Naive thymus-derived CD4-positive, alpha-beta T cell (primary cell): ENCODE measurements around the gene DPT. TPM values are rescaled to one million over a fixed set of nuclear protein-coding genes. Genes with fewer than 3 reads are reported as not detected.

Source experiments
- ATAC-seq: fragments of 150-1000 bp; cut with Tn5 transposase; 2 replicates; pipeline ENCODE4 v1.10.0; 2021; ENCODE audit warnings: mild to moderate bottlenecking, moderate library complexity
- CTCF ChIA-PET: fragments of 350-600 bp; sonication (Branson Sonifier 250); formaldehyde crosslinking; loops from one replicate; lab custom pipeline; 2021; ENCODE audit warnings: antibody characterized with exemption; lab: Charles Lee
- POLR2A ChIA-PET: fragments of 350-600 bp; sonication (Branson Sonifier 250); formaldehyde crosslinking; loops from one replicate; lab custom pipeline; 2021; ENCODE audit warnings: antibody characterized with exemption, inconsistent platforms; lab: Charles Lee
- DNase-seq, 9 donors: peaks; one replicate each; pipeline versions ENCODE4 v3.0.0 to v3.0.0-alpha.2; 2020 to 2022; ENCODE audit warnings: mixed read lengths in 1 of 9
- H3K27ac ChIP-seq: one replicate; pipeline ENCODE4 v1.7.0; 2013; ENCODE audit warnings: mild to moderate bottlenecking, low read depth, low read length, moderate library complexity
- H3K27me3 ChIP-seq, 2 donors: one replicate each; pipeline ENCODE4 v1.7.0; 2013; ENCODE audit warnings: low read length in 2 of 2, mild to moderate bottlenecking in 2 of 2, moderate library complexity in 2 of 2; ENCODE audit not compliant: control insufficient read depth in 2 of 2, insufficient read depth in 2 of 2
- H3K36me3 ChIP-seq, 3 experiments: 1 replicate in 2 of 3; 2 replicates in 1 of 3; pipeline ENCODE4 v1.7.0; 2013; ENCODE audit warnings: low read length in 3 of 3, mild to moderate bottlenecking in 3 of 3, moderate library complexity in 1 of 3; ENCODE audit not compliant: insufficient read depth in 3 of 3, control insufficient read depth in 2 of 3
- H3K4me1 ChIP-seq, 2 donors: one replicate each; pipeline ENCODE4 v1.7.0; 2013; ENCODE audit warnings: low read length in 2 of 2, mild to moderate bottlenecking in 2 of 2, moderate library complexity in 1 of 2; ENCODE audit not compliant: control insufficient read depth in 2 of 2, insufficient read depth in 2 of 2
- H3K4me3 ChIP-seq: 2 replicates; pipeline ENCODE4 v1.7.0; 2013; ENCODE audit warnings: mild to moderate bottlenecking, low read length
- H3K9me3 ChIP-seq, 3 experiments: 1 replicate in 2 of 3; 2 replicates in 1 of 3; pipeline ENCODE4 v1.7.0; 2013; ENCODE audit warnings: low read length in 3 of 3; ENCODE audit not compliant: control insufficient read depth in 2 of 3
- H3K27ac Mint-ChIP-seq, 9 donors: one replicate each; pipeline ENCODE4 v1.8.0; 2020 to 2022; ENCODE audit warnings: mixed read lengths in 9 of 9, mild to moderate bottlenecking in 8 of 9, moderate library complexity in 5 of 9, inconsistent platforms in 2 of 9
- H3K27me3 Mint-ChIP-seq, 5 donors: one replicate each; pipeline ENCODE4 v1.8.0; 2021 to 2022; ENCODE audit warnings: mixed read lengths in 5 of 5, mild to moderate bottlenecking in 1 of 5
- H3K36me3 Mint-ChIP-seq, 5 donors: one replicate each; pipeline ENCODE4 v1.8.0; 2020 to 2022; ENCODE audit warnings: mixed read lengths in 5 of 5, mild to moderate bottlenecking in 3 of 5, inconsistent platforms in 1 of 5
- H3K4me1 Mint-ChIP-seq, 7 donors: one replicate each; pipeline ENCODE4 v1.8.0; 2020 to 2022; ENCODE audit warnings: mixed read lengths in 7 of 7, mild to moderate bottlenecking in 3 of 7, inconsistent platforms in 1 of 7
- H3K4me3 Mint-ChIP-seq, 10 donors: one replicate each; pipeline ENCODE4 v1.8.0; 2020 to 2022; ENCODE audit warnings: mild to moderate bottlenecking in 10 of 10, mixed read lengths in 10 of 10, moderate library complexity in 6 of 10, inconsistent platforms in 2 of 10
- H3K9me3 Mint-ChIP-seq, 11 donors: one replicate each; pipeline ENCODE4 v1.8.0; 2020 to 2022; ENCODE audit warnings: mixed read lengths in 11 of 11, mild to moderate bottlenecking in 4 of 11, inconsistent platforms in 1 of 11, moderate library complexity in 1 of 11
- intact Hi-C, 2 donors: fragments of 100-400 bp; cut with micrococcal nuclease; formaldehyde crosslinking; loops; one replicate each; pipeline ENCODE4 v1.15.1; 2023
- polyA plus RNA-seq, 2 donors: library from polyadenylated mRNA; unstranded; fragments of 300-500 nt; fragmentation: Illumina TruSeq; gene quantifications; one replicate each; pipeline ENCODE4 v1.2.3, GENCODE V29; 2021
- total RNA-seq, 6 experiments: library from RNA in 5 of 6; stranded (reverse) in 5 of 6; gene quantifications; 1 replicate in 5 of 6; 2 replicates in 1 of 6; pipeline ENCODE4 v1.2.3 and lab custom pipeline; 2021 to 2026

The DPT gene
- total and polyA plus RNA-seq, 7 experiments from 2014 or later, result not detected

- no peak overlapping the region for H3K27ac Mint-ChIP-seq
- POLR2A ChIA-PET, result no interaction called here
- no peak overlapping the region for H3K27ac ChIP-seq
- no peaks in the 10 kb centered on the region for H3K36me3 Mint-ChIP-seq
- H3K27me3 Mint-ChIP-seq, result peaks cover 0 to 7% (median 4%) of the 10 kb centered on the region in 5 donors
- ATAC-seq (no peak), DNase-seq (no peak)
- H3K27me3 ChIP-seq, result no peaks in the 10 kb centered on the region
- no peaks in the 10 kb centered on the region for H3K4me1 ChIP-seq
- H3K4me3 ChIP-seq, result no peak overlapping the region
- no peak overlapping the region for H3K4me3 Mint-ChIP-seq
- CTCF ChIA-PET, result no interaction called here
- H3K9me3 ChIP-seq, result no peaks in the 10 kb centered on the region
- no peaks in the 10 kb centered on the region for H3K9me3 Mint-ChIP-seq
- no peaks in the 10 kb centered on the region for H3K36me3 ChIP-seq
- intact Hi-C loops, result no loop called here
- H3K4me1 Mint-ChIP-seq, result no peaks in the 10 kb centered on the region
These were observed 29.5 kb upstream of the DPT start for GRCh38 chr1:168758503-168758902.

DNA sequence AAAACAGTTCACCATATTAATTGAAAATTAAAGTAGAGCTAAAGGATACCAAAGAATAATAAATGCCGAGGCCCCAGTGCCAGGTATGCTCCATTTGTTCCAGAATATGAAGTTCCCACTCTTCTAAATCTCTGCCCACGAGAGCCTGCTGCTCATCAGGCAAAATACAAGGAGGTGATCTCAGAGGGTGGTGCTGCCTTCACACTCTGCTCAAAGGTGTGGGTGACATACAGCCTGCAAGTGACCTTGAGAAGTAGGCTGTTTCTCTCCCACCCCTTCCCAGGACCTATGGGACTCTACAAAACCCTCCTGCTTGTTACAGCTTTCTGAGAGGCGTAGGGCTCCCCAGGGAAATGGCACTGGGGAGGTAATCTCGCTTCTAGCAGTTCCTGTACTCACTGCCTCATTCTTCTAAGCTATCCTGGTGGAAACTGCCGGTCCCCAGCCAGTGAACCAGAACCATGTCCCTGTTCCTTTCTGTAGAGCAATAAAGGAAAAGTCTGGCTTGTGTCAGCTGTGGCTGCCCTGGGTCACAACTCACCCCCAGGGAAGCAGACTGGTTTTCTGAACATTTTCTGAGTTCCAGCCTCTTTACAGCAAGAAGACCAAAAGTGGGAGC lies 26.9 kb upstream of the DPT start:
- Histone ChIP-seq H3K36me3 (no peaks in the 10 kb centered on the region), H3K27me3 (no peaks in the 10 kb centered on the region), H3K4me1 (no peaks in the 10 kb centered on the region), H3K27ac (no peak overlapping the region), H3K9me3 (no peaks in the 10 kb centered on the region), H3K4me3 (no peak overlapping the region)
- DNase-seq, result no peak
- intact Hi-C loops, result no loop called here
- peaks cover 2 to 30% (median 7%) of the 10 kb centered on the region in 5 donors for H3K27me3 Mint-ChIP-seq
- no peaks in the 10 kb centered on the region for H3K36me3 Mint-ChIP-seq
- POLR2A ChIA-PET, result no interaction called here
- CTCF ChIA-PET, result no interaction called here
- ATAC-seq, result no peak
- no peak overlapping the region for H3K27ac Mint-ChIP-seq
- H3K9me3 Mint-ChIP-seq, result no peaks in the 10 kb centered on the region
- no peak overlapping the region for H3K4me3 Mint-ChIP-seq
- no peaks in the 10 kb centered on the region for H3K4me1 Mint-ChIP-seq

DNA sequence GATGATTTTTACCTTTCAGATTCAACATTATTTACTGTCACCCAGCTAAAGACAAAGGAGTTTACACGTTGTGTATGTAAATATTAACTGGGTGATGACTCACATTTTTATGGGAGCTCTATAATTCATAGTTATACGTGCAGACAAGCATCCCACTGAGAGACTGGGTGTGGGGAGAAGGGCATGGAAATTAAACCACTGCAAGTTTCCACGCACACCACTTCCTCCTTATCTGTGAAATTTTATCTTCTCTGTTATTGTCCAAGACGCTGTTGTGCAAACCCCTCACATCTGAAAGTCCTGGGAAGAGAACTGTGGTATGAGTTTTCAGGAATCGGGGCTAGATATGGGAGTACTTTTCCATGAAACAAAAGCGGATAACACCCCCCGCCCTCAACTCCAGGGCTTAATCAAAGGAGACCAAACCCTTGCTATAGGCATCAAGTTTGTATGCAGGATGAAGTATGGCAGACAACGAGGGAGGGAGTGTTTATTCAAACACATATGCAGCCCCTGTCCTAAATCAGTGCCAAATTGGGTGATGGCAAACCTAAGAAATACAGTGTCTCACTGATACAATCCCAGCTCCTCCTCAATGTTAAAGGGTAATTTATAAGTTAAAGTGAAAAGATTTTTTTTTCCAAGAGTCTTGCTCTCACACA lies 23.3 kb upstream of the DPT start:
- H3K27me3 Mint-ChIP-seq, result peaks cover 11 to 35% (median 15%) of the 10 kb centered on the region in 5 donors
- no peaks in the 10 kb centered on the region for H3K4me1 ChIP-seq
- intact Hi-C loops, result no loop called here
- no peaks in the 10 kb centered on the region for H3K36me3 ChIP-seq
- H3K4me1 Mint-ChIP-seq, result no peaks in the 10 kb centered on the region
- no peaks in the 10 kb centered on the region for H3K9me3 ChIP-seq
- no peak overlapping the region for H3K4me3 Mint-ChIP-seq
- no peak for DNase-seq
- ATAC-seq, result no peak
- H3K27ac ChIP-seq, result no peak overlapping the region
- H3K27ac Mint-ChIP-seq, result no peak overlapping the region
- H3K27me3 ChIP-seq, result no peaks in the 10 kb centered on the region
- peaks cover 0 to 2% (median 0%) of the 10 kb centered on the region in 11 donors for H3K9me3 Mint-ChIP-seq
- H3K4me3 ChIP-seq, result no peak overlapping the region
- CTCF ChIA-PET, result no interaction called here
- POLR2A ChIA-PET, result no interaction called here
- H3K36me3 Mint-ChIP-seq, result no peaks in the 10 kb centered on the region

DNA sequence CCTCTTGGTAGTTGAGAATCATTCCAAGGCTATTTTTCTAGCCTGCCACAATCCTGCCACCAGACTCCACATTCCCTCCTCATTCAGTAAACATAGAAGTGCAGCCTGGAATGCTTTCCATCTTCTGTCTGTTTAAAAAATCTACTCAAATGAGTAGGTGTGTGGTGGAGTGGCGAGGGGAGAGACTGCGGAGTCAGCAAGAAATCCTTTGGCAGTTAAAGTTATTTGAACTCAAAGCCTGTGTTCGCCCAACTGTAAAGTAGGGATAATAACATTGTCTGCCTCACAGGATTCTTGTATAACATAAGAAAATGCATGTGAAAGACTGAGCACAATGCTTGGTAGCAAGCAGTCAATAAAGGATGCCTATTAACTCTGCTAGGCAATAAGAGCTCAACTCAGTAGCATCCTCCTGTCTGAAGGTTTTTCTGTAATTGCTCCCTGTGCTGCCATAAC lies 22.2 kb upstream of the DPT start:
- Mint-ChIP-seq H3K4me3 (no peak overlapping the region), H3K27ac (no peak overlapping the region), H3K9me3 (peaks cover 0 to 3% (median 0%) of the 10 kb centered on the region in 11 donors), H3K27me3 (peaks cover 16 to 42% (median 22%) of the 10 kb centered on the region in 5 donors), H3K4me1 (no peaks in the 10 kb centered on the region), H3K36me3 (no peaks in the 10 kb centered on the region)
- POLR2A ChIA-PET, result no interaction called here
- no peaks in the 10 kb centered on the region for H3K36me3 ChIP-seq
- no peaks in the 10 kb centered on the region for H3K4me1 ChIP-seq
- H3K4me3 ChIP-seq, result no peak overlapping the region
- H3K9me3 ChIP-seq, result no peaks in the 10 kb centered on the region
- intact Hi-C loops, result no loop called here
- H3K27ac ChIP-seq, result no peak overlapping the region
- CTCF ChIA-PET, result no interaction called here
- no peaks in the 10 kb centered on the region for H3K27me3 ChIP-seq
- ATAC-seq, result no peak
- DNase-seq, result no peak

DNA sequence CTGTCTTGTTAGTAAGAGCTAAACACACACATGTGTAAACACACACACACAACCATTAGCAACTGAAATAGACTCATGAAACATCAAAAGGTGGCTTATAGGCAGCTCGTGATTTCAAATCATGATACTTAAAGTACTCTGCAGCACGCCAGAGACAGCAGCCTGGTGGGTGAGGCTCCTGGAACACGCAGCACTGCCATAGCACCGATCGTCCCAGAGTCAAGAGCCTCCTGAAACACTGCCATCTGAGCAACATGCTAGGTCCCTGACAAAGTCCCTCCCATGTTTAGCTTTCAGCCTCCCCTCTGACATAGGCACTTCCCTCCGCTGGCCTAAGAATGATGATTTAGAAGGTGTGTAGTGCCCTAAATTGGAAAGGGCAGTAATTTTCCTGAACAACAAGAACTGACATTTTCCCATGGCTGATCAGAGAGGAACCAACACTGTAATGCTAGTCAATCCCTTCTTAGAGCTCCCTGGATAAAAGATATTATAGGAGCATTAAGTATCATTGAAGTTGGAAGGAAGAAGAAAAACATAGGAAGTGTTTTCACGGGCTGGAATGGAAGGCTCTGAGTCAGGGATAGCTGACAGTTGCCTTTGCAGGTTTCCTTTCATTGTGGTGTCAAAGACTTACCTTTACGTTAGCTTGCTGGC lies 14.1 kb upstream of the DPT start:
- H3K36me3 Mint-ChIP-seq, result no peaks in the 10 kb centered on the region
- H3K27ac Mint-ChIP-seq, result no peak overlapping the region
- H3K9me3 Mint-ChIP-seq, result peaks cover 0 to 3% (median 0%) of the 10 kb centered on the region in 11 donors
- ChIA-PET CTCF (interaction anchor here (0.6 kb wide), 2 partner anchors 302 to 392 kb away, joined by 4 to 5 read pairs; no protein-coding TSS in a partner anchor), POLR2A (no interaction called here)
- no peaks in the 10 kb centered on the region for H3K9me3 ChIP-seq
- H3K27me3 Mint-ChIP-seq, result peaks cover 0 to 10% (median 8%) of the 10 kb centered on the region in 5 donors
- H3K4me1 Mint-ChIP-seq, result no peaks in the 10 kb centered on the region
- H3K4me3 Mint-ChIP-seq, result no peak overlapping the region
- no peak overlapping the region for H3K27ac ChIP-seq
- H3K4me3 ChIP-seq, result no peak overlapping the region
- H3K27me3 ChIP-seq, result no peaks in the 10 kb centered on the region
- no peaks in the 10 kb centered on the region for H3K4me1 ChIP-seq
- DNase-seq, result no peak
- intact Hi-C loops, result no loop called here
- no peak for ATAC-seq
- no peaks in the 10 kb centered on the region for H3K36me3 ChIP-seq

DNA sequence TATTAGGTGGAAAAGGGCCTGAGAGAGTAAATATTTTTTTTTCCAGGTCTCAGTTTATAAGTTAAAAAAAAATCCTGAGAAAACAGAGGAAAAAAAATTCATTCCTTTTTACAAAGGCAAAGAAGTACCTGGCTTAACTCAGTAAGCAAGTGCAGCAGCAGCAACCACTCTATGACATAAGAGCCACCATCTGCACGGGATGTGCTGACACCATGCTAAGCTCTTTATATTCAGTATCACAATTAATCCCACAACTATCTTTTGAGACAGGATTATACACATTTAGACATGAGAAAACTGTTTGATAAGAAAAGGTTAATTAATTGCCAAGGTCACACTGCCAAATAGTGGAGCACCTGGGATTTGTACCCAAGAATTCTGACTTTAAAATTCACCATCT lies 13.4 kb upstream of the DPT start:
- H3K36me3 Mint-ChIP-seq, result no peaks in the 10 kb centered on the region
- Histone ChIP-seq H3K4me3 (no peak overlapping the region), H3K9me3 (no peaks in the 10 kb centered on the region), H3K36me3 (no peaks in the 10 kb centered on the region), H3K4me1 (no peaks in the 10 kb centered on the region), H3K27ac (no peak overlapping the region), H3K27me3 (no peaks in the 10 kb centered on the region)
- H3K27ac Mint-ChIP-seq, result no peak overlapping the region
- no peak for DNase-seq
- intact Hi-C loops, result no loop called here
- H3K4me1 Mint-ChIP-seq, result no peaks in the 10 kb centered on the region
- peaks cover 0 to 3% (median 0%) of the 10 kb centered on the region in 11 donors for H3K9me3 Mint-ChIP-seq
- POLR2A ChIA-PET, result no interaction called here
- H3K27me3 Mint-ChIP-seq, result peaks cover 0 to 10% (median 8%) of the 10 kb centered on the region in 5 donors
- CTCF ChIA-PET, result interaction anchor here (0.6 kb wide), 1 partner anchor 301 kb away, joined by 4 read pairs; no protein-coding TSS in a partner anchor
- no peak for ATAC-seq
- no peak overlapping the region for H3K4me3 Mint-ChIP-seq
